GM19463 (cell line): ENCODE results near the gene GSTP1.
A peak's percentile ranks its signal among the peaks of the same experiment; 100 is the strongest.
"Not testable (repeated sequence)": the region's sequence is repeated elsewhere in the genome, so short reads cannot be mapped to it uniquely, and the experiment has no call there.

Source experiments
- ATAC-seq: cut with Tn5 transposase; IDR thresholded peaks from one replicate; pipeline ENCODE4 v1.9.1; 2021; ENCODE audit warnings: mild to moderate bottlenecking, moderate library complexity; ENCODE audit not compliant: unreplicated experiment

The GSTP1 gene

GRCh38 chr11:67613313-67613959, 29.8 kb downstream of the GSTP1 start:
- no peak for ATAC-seq

DNA sequence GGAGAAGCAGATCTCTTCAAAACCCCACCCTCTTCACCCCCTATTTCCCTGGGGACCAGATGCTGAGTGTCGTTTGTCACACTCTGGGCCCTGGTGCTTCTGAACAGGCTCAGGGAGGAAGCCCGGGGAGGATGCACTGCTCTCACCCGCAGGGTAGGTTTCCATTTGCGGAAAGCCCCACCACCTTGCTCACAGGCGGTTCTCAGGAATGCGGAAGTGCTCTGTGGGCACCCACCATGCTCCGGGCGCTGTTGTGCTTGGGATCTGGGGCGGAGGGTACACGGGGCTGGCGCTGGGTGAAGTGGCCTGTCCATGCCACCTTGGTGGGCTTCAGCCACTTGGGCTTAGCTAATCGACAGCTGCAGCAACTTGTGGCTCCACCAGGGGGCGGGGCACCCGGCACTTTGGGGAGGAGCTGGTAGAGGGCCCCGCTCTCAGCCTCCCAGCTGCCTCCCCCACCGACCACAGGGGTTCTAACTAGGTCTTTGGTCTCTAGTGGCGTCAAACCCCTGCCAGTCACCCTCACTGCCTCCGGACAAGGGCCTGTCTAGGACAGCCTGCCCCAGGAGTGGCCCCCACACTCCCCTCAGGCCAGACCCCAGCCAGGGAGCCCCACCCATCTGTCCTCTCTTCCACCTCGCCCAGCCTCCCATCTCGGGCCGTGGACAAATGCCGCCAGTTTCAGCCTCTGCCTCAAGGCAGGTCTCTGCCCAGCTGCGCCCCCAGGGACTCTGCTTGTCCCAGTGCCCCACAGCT, 30.5 kb downstream of the GSTP1 start:
- ATAC-seq, result peak; percentile 85

DNA sequence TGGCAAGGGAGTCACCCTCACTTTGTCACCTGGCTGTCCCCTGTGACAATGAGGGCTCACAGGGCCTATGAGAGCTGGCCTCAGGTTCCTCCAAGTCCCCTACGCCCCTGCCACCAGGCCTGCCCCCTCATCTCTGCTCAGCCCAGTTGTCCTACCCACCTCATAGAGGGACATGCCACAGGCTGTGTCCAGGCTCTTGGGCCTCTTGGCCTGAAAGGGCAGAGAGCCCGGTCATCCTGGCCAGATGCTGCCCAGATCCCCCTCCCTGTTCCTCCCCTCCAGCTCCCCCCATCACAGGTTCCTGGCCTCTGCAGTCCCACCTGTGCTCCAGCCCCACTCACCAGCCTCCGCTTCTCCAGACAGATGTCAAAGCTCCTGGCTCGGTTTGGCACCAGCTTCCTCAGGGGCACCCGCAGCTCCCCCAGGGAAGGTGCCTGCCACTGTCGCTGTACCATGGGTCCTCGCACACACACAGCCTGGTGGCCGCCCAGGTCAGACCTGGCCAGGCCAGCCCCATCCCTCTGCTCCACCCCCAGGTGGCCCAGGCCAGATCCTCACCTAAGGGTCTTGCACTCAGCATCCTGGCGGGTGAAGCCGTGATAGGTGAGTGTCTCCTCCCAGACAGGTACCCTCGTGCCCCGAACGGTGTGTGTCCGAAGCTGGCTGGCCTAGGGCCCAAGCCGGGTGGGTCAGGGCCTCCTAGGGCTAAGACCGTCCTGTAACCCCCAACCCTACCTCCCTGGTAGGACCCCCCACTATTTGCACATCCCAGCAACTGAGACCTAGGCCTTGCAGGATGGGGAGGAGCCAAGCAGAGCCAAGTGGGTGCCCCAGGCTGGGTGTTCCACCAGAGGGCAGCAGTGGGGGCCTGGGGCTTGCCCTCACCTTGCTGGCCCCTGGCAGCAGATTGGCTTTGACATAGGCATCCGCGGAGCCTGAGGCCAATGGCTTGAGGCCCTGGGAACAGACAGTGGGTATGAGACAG, 31.4 kb downstream of the GSTP1 start:
- no peak for ATAC-seq

DNA sequence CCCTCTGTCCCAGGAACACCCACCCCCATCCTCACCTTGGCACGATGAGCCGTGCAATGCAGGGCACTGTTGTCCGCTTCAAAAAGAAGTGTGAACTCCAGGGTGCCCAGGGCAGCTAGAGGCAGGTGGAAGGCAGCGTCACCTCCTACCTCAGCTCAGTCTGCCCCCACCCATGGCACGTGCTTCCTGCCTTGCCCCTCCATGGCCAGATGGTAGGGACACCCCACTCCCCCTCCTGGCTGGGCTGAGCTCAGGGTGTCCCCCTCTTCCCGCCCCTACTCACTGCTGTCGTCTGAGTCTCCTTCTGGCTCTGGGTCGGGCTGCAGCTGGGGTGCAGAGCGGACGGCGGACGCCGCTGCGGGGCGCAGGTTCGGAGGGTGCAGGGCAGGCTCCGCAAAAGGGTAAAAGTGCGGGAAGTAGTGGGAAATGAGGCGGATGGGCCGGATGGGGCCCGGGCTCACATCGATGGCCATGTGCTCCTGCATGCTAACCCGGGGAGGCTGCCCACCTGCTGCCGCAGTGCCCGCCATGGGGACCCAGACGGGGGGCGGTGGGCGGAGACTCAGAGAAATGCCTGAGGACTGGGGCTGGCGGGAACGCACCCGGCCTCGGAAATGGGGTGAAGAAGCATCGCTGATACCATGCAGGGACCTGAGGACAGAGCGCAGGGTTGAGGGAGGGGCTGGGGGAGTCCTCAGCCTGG, 32.3 kb downstream of the GSTP1 start:
- ATAC-seq, result no peak

- ATAC-seq, result no peak
Measured at GRCh38 chr11:67616431-67617242, 33.0 kb downstream of the GSTP1 start.

DNA sequence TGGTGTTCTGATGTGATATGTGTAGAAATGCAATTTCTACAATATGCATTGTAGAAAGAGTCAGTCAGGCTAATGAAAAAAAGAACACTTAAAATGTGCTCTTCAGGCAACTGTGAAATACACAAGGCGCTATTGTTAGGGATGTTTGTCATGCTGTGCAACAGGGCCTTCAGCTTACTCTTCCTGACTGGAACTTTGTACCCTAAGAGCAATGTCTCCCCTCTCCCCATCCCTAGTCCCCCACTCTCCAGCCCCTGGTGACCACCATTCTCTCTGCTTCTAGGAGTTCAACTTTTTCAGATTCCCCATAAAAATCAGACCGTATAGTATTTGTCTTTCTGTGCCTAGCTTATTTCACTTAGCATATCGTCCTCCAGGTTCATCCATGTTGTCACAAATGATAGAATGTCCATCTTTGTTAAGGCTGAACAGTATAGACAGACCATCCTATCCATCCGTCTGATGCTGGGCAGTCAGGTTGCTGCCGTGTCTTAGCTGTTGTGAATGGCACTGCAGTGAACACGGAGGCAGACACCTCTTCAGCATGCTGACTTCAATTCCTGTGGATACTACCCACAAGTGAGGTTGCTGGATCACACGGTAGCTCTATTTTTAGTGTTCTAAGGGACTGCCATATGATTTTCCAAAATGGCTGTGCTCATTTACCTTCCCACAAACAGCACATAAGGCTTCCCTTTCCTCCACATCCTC, 33.8 kb downstream of the GSTP1 start:
- no peak for ATAC-seq

DNA sequence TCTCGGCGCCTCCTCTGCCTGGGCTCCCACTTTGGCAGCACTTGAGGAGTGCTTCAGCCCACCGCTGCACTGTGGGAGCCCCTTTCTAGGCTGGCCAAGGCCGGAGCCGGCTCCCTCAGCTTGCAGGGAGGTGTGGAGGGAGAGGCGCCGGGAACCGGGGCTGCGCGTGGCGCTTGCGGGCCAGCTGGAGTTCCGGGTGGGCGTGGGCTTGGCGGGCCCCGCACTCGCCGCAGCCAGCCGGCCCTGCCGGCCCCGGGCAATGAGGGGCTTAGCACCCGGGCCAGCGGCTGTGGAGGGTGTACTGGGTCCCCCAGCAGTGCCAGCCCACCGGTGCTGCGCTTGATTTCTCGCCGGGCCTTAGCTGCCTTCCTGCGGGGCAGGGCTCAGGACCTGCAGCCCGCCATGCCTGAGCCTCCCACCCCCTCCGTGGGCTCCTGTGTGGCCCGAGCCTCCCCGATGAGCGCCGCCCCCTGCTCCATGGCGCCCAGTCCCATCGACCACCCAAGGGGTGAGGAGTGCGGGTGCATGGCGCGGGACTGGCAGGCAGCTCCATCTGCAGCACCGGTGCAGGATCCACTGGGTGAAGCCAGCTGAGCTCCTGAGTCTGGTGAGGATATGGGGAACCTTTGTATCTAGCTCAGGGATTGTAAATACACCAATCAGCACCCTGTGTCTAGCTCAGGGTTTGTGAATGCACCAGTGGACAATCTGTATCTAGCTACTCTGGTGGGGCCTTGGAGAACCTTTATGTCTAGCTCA, 35.5 kb downstream of the GSTP1 start:
- ATAC-seq, result not testable (repeated sequence)

GRCh38 chr11:67619683-67620618, 36.3 kb downstream of the GSTP1 start:
- not testable (repeated sequence) for ATAC-seq

GRCh38 chr11:67620621-67621020, 37.0 kb downstream of the GSTP1 start:
- ATAC-seq, result not testable (repeated sequence)

DNA sequence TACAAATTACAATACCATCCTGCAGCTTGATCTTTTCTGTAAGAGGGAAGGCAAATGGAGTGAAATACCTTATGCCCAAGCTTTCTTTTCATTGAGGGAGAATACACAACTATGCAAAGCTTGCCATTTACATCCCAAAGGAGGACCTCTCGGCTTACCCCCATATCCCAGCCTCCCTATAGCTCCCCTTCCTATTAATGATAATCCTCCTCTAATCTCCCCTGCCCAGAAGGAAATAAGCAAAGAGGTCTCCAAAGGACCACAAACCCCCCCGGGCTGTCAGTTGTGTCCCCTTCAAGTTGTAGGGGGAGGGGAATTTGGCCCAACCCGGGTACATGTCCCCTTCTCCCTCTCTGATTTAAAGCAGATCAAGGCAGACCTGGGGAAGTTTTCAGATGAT, 38.3 kb downstream of the GSTP1 start:
- not testable (repeated sequence) for ATAC-seq

DNA sequence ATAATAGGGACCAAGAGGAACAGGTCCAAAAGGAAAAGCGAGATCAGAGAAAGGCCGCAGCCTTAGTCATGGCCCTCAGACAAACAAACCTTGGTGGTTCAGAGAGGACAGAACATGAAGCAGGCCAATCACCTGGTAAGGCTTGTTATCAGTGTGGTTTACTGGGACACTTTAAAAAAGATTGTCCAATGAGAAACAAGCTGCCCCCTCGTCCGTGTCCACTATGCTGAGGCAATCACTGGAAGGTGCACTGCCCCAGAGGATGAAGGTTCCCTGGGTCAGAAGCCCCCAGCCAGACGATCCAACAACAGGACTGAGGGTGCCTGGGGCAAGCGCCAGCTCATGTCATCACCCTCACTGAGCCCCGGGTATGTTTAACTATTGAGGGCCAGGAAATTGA, 39.3 kb downstream of the GSTP1 start:
- ATAC-seq, result not testable (repeated sequence)

GRCh38 chr11:67623795-67624194, 40.2 kb downstream of the GSTP1 start:
- not testable (repeated sequence) for ATAC-seq

- ATAC-seq, result not testable (repeated sequence)
Measured at GRCh38 chr11:67626131-67626833, 42.7 kb downstream of the GSTP1 start.

- ATAC-seq, result no peak
Measured at GRCh38 chr11:67626970-67627369, 43.4 kb downstream of the GSTP1 start.

DNA sequence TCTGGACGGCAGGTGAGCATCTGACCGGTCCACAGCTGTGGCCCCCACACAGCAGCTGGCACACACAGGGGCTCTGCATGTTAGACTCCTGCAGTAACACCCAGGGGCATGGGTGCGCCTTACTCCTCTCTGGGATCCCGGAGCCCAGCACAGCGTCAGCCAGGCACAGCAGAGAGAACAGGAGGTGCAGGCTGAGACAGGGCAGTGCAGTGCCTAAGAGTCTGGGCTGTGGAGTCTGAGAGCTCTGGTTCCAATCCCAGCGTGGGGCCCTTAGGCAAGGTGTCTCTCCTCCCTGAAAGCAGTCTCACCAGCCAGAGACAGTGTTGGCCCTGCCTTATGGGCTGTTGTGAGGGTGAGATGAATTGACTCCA, 43.8 kb downstream of the GSTP1 start:
- no peak for ATAC-seq

DNA sequence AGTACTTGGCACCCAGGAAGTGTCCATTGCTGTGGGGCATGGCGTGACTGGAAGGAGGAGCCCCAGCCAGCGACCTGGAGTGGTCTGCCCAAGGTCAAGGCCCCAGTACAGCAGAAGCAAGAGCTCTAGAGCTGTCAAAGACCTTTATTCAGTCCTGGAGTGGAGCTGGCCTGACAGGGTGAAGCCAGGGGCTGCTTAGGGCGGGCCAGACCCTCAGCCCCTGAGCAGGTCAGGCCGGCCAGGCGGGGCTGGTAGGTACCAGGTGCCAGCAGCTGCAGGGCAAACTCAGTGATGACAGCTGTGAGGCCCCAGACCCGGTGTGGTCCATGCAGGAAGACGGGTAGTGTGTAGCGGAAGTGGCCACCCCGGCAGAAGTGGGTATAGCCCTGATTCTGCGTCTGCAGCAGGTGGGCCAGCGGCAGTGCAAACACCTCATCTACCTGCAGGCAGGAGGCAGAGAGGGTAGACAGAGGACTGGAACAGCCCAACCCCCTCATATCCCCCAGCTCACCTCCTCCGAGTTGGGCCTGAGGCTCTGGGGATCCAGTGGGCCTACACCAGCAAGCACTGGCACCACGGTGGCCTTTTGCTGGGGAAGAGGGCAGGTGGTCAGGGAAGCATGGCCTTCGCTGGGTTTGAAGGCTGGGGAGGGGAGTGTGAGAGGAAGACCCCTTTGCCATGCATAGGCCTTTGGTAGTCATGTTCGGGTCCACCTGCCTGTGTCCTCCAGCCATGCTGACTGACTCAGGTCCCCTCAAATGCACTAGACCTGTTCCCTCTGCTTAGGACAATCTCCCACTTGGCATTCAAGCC, 44.4 kb downstream of the GSTP1 start:
- ATAC-seq, result no peak
